NOMO-1 (cell line): ENCODE data around the gene FASTKD2.

Experiments used
- DNase-seq, 2 experiments: peaks; one replicate each; lab custom pipeline; 2025; ENCODE audit not compliant: unreplicated experiment in 2 of 2; lab: John Stamatoyannopoulos, UW

Gene FASTKD2

GRCh38 chr2:206833291-206833690 lies 67.9 kb downstream of the FASTKD2 start:
- DNase-seq, result no peak

DNA sequence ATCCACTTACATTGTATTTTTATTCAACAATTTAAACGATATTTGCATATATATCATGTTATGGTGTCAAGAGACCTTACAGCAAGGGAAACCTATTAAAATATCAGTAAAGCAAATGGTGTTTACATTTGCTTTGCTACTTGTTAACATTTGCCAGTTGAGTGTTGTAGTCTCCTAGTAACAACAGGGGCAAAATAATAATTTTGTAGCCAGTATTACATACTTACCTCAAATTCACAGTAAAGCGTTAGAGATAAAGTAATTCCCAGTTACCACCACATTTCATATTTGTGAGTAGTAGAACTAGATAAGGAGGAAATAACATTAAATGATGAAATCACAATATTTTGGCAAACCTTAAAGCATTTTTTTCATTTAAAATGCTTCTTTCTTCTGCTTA lies 71.3 kb downstream of the FASTKD2 start:
- DNase-seq, result no peak

- DNase-seq, result no peak
Measured at GRCh38 chr2:206837775-206838174, 72.4 kb downstream of the FASTKD2 start.

DNA sequence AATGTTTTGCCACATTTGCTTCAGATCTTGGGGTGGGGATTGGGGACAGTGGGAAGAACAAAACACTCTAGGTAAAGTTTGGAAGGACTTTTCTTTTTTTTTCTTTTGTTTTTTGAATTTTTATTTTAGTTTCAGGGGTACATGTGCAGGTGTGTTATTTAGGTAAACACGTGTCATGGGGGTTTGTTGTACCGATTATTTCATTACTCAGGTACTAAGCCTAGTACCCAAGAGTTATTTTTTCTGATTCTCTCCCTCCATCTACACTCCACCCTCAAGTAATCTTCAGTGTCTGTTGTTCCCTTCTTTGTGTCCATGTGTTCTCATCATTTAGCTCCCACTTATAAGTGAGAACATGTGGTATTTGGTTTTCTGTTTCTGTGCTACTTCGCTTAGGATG lies 73.3 kb downstream of the FASTKD2 start:
- DNase-seq, result no peak

DNA sequence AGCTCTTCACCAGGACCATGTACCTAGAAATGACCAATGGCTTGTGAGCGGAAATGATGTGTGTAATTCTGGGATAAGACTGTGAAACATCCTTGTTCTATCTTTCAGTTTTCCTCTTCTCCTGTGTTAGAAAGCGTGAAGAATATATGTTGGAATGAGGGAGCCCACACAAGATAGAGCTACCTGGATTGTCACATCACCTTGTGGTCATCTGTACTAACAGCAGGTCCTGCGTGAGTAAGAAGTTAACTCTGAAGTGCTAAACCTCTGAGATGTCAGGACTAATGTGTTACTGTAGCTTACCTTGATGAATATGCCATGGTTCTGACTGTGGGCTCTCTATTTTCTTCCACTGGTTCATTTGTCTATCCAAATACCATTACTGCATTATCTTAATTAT lies 75.6 kb downstream of the FASTKD2 start:
- no peak for DNase-seq
